A673 (cell line): ENCODE measurements around the gene TRMT112. TPM values are rescaled to one million over a fixed set of nuclear protein-coding genes. Genes with fewer than 3 reads are reported as not detected.

ENCODE experiments used
- BruUV-seq: library from RNA; stranded (reverse); fragments of 400-500 nt; replicated peaks from 2 replicates; lab custom pipeline; 2021; lab: Mats Ljungman, UMichigan
- CTCF ChIA-PET: fragments of 300-600 bp; sonication (Branson Sonifier 250); formaldehyde crosslinking; loops from one replicate; lab custom pipeline; 2022; ENCODE audit warnings: antibody characterized with exemption; lab: Charles Lee
- POLR2A ChIA-PET: fragments of 300-600 bp; sonication (Branson Sonifier 250); formaldehyde crosslinking; loops from one replicate; lab custom pipeline; 2022; ENCODE audit warnings: antibody characterized with exemption; ENCODE audit not compliant: low non-redundant PET; lab: Charles Lee
- DNase-seq: peaks from one replicate; pipeline ENCODE4 v3.0.0-alpha.2; 2015; ENCODE audit warnings: low spot score
- H3K27ac ChIP-seq: fragments of 200-600 bp; sonication (generic); 2 replicates; pipeline ENCODE4 v1.5.1; 2016; ENCODE audit warnings: mixed run types, low read depth, mild to moderate bottlenecking, mixed read lengths, antibody characterized with exemption, low read length; ENCODE audit not compliant: poor library complexity, severe bottlenecking
- H3K27me3 ChIP-seq: fragments of 200-600 bp; sonication (generic); replicated peaks from 2 replicates; pipeline ENCODE4 v1.6.1; 2017; ENCODE audit warnings: mixed run types, low read depth, mild to moderate bottlenecking, mixed read lengths, antibody characterized with exemption, low read length; ENCODE audit not compliant: insufficient read depth, poor library complexity
- H3K36me3 ChIP-seq: fragments of 200-600 bp; sonication (generic); 2 replicates; pipeline ENCODE4 v1.6.1; 2016; ENCODE audit warnings: mixed run types, mild to moderate bottlenecking, mixed read lengths, antibody characterized with exemption, low read length; ENCODE audit not compliant: insufficient read depth, poor library complexity, severe bottlenecking
- H3K4me1 ChIP-seq: fragments of 200-600 bp; sonication (generic); 2 replicates; pipeline ENCODE4 v1.6.1; 2017; ENCODE audit warnings: mixed run types, mild to moderate bottlenecking, mixed read lengths, antibody characterized with exemption, low read length; ENCODE audit not compliant: insufficient read depth, poor library complexity, severe bottlenecking
- H3K4me3 ChIP-seq: fragments of 200-600 bp; sonication (generic); 2 replicates; pipeline ENCODE4 v1.5.1; 2016; ENCODE audit warnings: low read depth, mixed run types, mild to moderate bottlenecking, mixed read lengths, low read length; ENCODE audit not compliant: poor library complexity, severe bottlenecking
- H3K9me3 ChIP-seq: fragments of 200-600 bp; sonication (generic); 2 replicates; pipeline ENCODE4 v1.6.1; 2016; ENCODE audit warnings: mixed run types, low read depth, mild to moderate bottlenecking, mixed read lengths, antibody characterized with exemption, low read length; ENCODE audit not compliant: poor library complexity, severe bottlenecking
- EZH2 ChIP-seq: fragments of 200-600 bp; sonication (generic); IDR thresholded peaks from 2 replicates; pipeline ENCODE4 v1.6.1; 2017; ENCODE audit warnings: borderline replicate concordance, low read depth, mild to moderate bottlenecking, mixed read lengths, antibody characterized with exemption, low read length; ENCODE audit not compliant: poor library complexity, severe bottlenecking
- intact Hi-C: fragments of 100-400 bp; cut with micrococcal nuclease; formaldehyde crosslinking; loops from one replicate; pipeline ENCODE4 v1.10.0; 2022; ENCODE audit not compliant: unreplicated experiment
- total RNA-seq: library from RNA; stranded (reverse); gene quantifications from 2 replicates; pipeline ENCODE4 v1.2.3, GENCODE V29; 2021
- TF ChIP-seq, protein P1 (sequence below): fragments of 300-800, 200-600 bp; sonication (generic); conservative IDR thresholded peaks from 2 replicates; pipeline ENCODE4 v1.5.1; 2017; ENCODE audit warnings: low read depth, mild to moderate bottlenecking, antibody characterized with exemption, low read length, moderate library complexity, mixed read lengths

TRMT112 gene
- total RNA-seq, 1 experiment from 2014 or later: 270 TPM

GRCh38 chr11:64323373-64323772 lies 6.0 kb upstream of the TRMT112 start:
- no peaks in the 10 kb centered on the region for H3K9me3 ChIP-seq
- TF ChIP-seq, protein P1, sequence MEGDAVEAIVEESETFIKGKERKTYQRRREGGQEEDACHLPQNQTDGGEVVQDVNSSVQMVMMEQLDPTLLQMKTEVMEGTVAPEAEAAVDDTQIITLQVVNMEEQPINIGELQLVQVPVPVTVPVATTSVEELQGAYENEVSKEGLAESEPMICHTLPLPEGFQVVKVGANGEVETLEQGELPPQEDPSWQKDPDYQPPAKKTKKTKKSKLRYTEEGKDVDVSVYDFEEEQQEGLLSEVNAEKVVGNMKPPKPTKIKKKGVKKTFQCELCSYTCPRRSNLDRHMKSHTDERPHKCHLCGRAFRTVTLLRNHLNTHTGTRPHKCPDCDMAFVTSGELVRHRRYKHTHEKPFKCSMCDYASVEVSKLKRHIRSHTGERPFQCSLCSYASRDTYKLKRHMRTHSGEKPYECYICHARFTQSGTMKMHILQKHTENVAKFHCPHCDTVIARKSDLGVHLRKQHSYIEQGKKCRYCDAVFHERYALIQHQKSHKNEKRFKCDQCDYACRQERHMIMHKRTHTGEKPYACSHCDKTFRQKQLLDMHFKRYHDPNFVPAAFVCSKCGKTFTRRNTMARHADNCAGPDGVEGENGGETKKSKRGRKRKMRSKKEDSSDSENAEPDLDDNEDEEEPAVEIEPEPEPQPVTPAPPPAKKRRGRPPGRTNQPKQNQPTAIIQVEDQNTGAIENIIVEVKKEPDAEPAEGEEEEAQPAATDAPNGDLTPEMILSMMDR: no peak
- TF ChIP-seq EZH2: no peak
- H3K4me1 ChIP-seq: peaks cover 8% of the 10 kb centered on the region
- BruUV-seq: no TSS peak
- H3K27me3 ChIP-seq: no peaks in the 10 kb centered on the region
- ChIA-PET POLR2A (no interaction called here), CTCF (no interaction called here)
- intact Hi-C loops: no loop called here
- DNase-seq: no peak
- H3K36me3 ChIP-seq: peaks cover 8% of the 10 kb centered on the region
- no peak overlapping the region for H3K4me3 ChIP-seq
- no peak overlapping the region for H3K27ac ChIP-seq

DNA sequence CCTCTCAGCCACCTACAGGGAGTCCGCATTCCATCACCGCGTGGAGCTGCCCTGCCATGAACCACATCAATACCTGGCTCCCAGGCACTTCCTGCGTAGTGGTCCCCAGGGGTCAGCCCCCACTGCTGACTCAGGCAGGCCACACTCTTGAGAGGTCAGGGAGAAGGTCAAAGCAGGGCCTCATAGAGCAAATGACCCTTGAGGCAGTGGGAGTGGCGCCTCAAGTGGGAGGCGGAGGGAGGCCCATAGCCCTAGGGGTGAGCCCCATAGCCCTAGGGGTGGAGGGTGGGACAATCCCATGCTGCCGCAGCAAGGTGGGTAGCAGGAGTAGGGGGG lies 5.5 kb upstream of the TRMT112 start:
- POLR2A ChIA-PET: no interaction called here
- DNase-seq: no peak
- no peaks in the 10 kb centered on the region for H3K27me3 ChIP-seq
- peaks cover 8% of the 10 kb centered on the region for H3K4me1 ChIP-seq
- CTCF ChIA-PET: no interaction called here
- peaks cover 8% of the 10 kb centered on the region for H3K36me3 ChIP-seq
- TF ChIP-seq, protein P1: no peak
- no peak for TF ChIP-seq EZH2
- H3K4me3 ChIP-seq: no peak overlapping the region
- no peaks in the 10 kb centered on the region for H3K9me3 ChIP-seq
- intact Hi-C loops: no loop called here
- no TSS peak for BruUV-seq
- no peak overlapping the region for H3K27ac ChIP-seq

DNA sequence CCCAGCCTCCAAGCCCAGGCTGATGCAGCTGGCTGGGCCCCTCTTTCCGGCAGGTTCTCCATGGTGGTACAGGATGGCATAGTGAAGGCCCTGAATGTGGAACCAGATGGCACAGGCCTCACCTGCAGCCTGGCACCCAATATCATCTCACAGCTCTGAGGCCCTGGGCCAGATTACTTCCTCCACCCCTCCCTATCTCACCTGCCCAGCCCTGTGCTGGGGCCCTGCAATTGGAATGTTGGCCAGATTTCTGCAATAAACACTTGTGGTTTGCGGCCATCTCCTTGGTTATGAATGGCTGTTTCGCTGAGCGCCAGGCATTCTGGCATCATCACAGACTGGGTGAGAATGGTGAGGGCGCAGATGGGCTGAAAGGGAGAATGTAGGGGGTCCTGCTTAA lies 4.2 kb upstream of the TRMT112 start:
- H3K27me3 ChIP-seq: no peaks in the 10 kb centered on the region
- peaks cover 11% of the 10 kb centered on the region for H3K4me1 ChIP-seq
- intact Hi-C loops: no loop called here
- no peak overlapping the region for H3K27ac ChIP-seq
- H3K36me3 ChIP-seq: peaks cover 8% of the 10 kb centered on the region
- H3K4me3 ChIP-seq: no peak overlapping the region
- TF ChIP-seq, protein P1: no peak
- TF ChIP-seq EZH2: no peak
- CTCF ChIA-PET: interaction anchor here (0.6 kb wide), 1 partner anchor 16 kb away, joined by 6 read pairs; the partner anchor contains the start of gene ESRRA
- POLR2A ChIA-PET: no interaction called here
- no peak for DNase-seq
- no TSS peak for BruUV-seq
- no peaks in the 10 kb centered on the region for H3K9me3 ChIP-seq
